HFFc6 (cell line): Measurements from ENCODE around the gene CREBBP. TPM values are rescaled to one million over a fixed set of nuclear protein-coding genes. Genes with fewer than 3 reads are reported as not detected.

ENCODE experiments used
- DNase-seq: peaks from one replicate; pipeline ENCODE4 v3.0.0-alpha.2; 2018
- H3K27ac Mint-ChIP-seq: 2 replicates; pipeline ENCODE4 v1.8.0; 2020; ENCODE audit warnings: mild to moderate bottlenecking, mixed read lengths
- H3K27me3 Mint-ChIP-seq: 2 replicates; pipeline ENCODE4 v1.8.0; 2021; ENCODE audit warnings: mild to moderate bottlenecking, moderate library complexity, mixed read lengths; ENCODE audit not compliant: insufficient read depth
- H3K36me3 Mint-ChIP-seq: 2 replicates; pipeline ENCODE4 v1.8.0; 2021; ENCODE audit warnings: low read depth, mixed read lengths
- H3K4me1 Mint-ChIP-seq: 2 replicates; pipeline ENCODE4 v1.8.0; 2020; ENCODE audit warnings: low read depth, mixed read lengths
- H3K4me3 Mint-ChIP-seq: 2 replicates; pipeline ENCODE4 v1.8.0; 2020; ENCODE audit warnings: mild to moderate bottlenecking, moderate library complexity, mixed read lengths
- H3K9me3 Mint-ChIP-seq: 2 replicates; pipeline ENCODE4 v1.8.0; 2020; ENCODE audit warnings: mild to moderate bottlenecking, mixed read lengths
- CTCF ChIP-seq: fragments of 200-600 bp; sonication (generic); IDR thresholded peaks from 2 replicates; pipeline ENCODE4 v1.5.0; 2021; ENCODE audit warnings: antibody characterized with exemption, mild to moderate bottlenecking
- total RNA-seq, 6 experiments: library from RNA; stranded (reverse); fragmentation: NEBNext Ultra II Directional; extraction: Animal tissue kit (Norgen Biotek cat#: 25700); gene quantifications; 2 replicates in 1 of 6; 3 replicates in 5 of 6; pipeline ENCODE4 v1.2.3, GENCODE V29; 2021

The CREBBP gene
- total RNA-seq, 6 experiments from 2014 or later = 40.2 to 51.4 (median 43.4) TPM

GRCh38 chr16:3873482-3874173 is 6.9 kb downstream of the CREBBP start:
- peak overlapping the region; percentile 72 for H3K27ac Mint-ChIP-seq
- peaks cover 21% of the 10 kb centered on the region for H3K36me3 Mint-ChIP-seq
- H3K4me3 Mint-ChIP-seq = peak overlapping the region; percentile 5; the same call in 1 of the 2 replicates
- H3K9me3 Mint-ChIP-seq = no peaks in the 10 kb centered on the region
- no peak for DNase-seq
- peaks cover 3% of the 10 kb centered on the region; the same call in 1 of the 2 replicates for H3K27me3 Mint-ChIP-seq
- peaks cover 100% of the 10 kb centered on the region for H3K4me1 Mint-ChIP-seq
- TF ChIP-seq CTCF = no peak

DNA sequence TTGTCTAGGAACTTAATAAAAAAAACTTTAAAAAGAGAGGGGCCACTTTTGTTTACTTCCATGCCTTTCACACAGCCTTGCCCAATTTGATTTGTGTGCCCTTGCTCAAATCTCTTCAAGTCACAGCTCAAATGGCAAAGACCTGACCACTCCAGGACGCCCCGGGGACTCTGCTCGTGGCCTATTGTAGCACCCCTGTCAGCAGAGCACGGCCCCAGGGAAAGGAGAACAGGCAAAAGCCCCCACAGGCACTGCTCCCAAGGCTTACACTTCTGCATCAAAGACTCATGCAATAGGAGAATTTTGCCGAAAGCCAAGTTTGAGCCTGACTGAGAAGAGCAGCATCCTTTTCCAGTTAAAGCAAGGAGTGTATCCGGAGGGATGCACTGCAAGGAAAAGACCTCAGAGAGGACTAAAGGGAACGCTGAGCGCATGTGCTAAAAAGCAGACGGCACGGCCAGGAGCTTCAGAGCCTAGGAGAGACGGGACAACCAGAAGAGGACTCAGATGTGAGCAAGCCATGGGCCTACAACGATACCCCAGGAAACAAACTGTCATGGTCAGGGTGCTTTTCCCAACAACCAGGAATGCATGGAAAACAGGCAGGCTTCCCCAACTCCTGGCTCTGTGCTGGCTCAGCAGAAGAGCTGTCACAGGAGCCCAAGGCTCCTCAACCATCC is 8.2 kb downstream of the CREBBP start:
- Mint-ChIP-seq H3K4me1 (peaks cover 98% of the 10 kb centered on the region), H3K27me3 (peaks cover 3% of the 10 kb centered on the region; the same call in 1 of the 2 replicates), H3K9me3 (no peaks in the 10 kb centered on the region), H3K36me3 (peaks cover 8% of the 10 kb centered on the region; the same call in 1 of the 2 replicates), H3K4me3 (peak overlapping the region; percentile 80), H3K27ac (peak overlapping the region; percentile 72)
- no peak for TF ChIP-seq CTCF
- peak; percentile 19 for DNase-seq

- TF ChIP-seq CTCF = no peak
- H3K36me3 Mint-ChIP-seq = peaks cover 4% of the 10 kb centered on the region; the same call in 1 of the 2 replicates
- H3K4me3 Mint-ChIP-seq = no peak overlapping the region
- 0 out of 2 replicates have a peak overlapping the region, but pooled peaks have one; percentile 51 for H3K27ac Mint-ChIP-seq
- no peaks in the 10 kb centered on the region for H3K9me3 Mint-ChIP-seq
- DNase-seq = no peak
- peaks cover 86% of the 10 kb centered on the region for H3K4me1 Mint-ChIP-seq
- H3K27me3 Mint-ChIP-seq = peaks cover 4% of the 10 kb centered on the region
Observed at GRCh38 chr16:3868967-3869366, 11.5 kb downstream of the CREBBP start.

DNA sequence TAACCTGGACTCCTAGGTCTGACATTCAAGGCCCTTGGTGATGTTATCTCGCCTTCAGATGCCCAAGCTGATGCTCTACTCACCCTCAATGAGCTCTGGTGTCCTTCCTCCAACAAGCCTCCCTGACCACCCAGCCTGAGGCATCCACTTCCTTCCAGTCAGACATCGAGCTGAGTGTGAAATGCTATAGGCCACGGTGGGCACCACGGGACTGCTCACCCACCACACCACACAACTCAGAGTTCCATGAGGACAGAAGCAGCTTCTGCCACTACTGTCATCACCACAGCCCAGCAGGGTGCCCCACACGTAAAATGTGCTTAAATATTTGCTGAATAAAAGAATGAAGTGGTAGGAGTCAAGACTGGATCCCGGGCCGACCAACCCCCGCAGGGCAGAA is 12.0 kb downstream of the CREBBP start:
- peaks cover 4% of the 10 kb centered on the region; the same call in 1 of the 2 replicates for H3K36me3 Mint-ChIP-seq
- TF ChIP-seq CTCF = no peak
- H3K4me1 Mint-ChIP-seq = peaks cover 85% of the 10 kb centered on the region
- peaks cover 6% of the 10 kb centered on the region for H3K27me3 Mint-ChIP-seq
- H3K4me3 Mint-ChIP-seq = no peak overlapping the region
- H3K9me3 Mint-ChIP-seq = no peaks in the 10 kb centered on the region
- peak overlapping the region; percentile 51; the same call in 1 of the 2 replicates for H3K27ac Mint-ChIP-seq
- no peak for DNase-seq

DNA sequence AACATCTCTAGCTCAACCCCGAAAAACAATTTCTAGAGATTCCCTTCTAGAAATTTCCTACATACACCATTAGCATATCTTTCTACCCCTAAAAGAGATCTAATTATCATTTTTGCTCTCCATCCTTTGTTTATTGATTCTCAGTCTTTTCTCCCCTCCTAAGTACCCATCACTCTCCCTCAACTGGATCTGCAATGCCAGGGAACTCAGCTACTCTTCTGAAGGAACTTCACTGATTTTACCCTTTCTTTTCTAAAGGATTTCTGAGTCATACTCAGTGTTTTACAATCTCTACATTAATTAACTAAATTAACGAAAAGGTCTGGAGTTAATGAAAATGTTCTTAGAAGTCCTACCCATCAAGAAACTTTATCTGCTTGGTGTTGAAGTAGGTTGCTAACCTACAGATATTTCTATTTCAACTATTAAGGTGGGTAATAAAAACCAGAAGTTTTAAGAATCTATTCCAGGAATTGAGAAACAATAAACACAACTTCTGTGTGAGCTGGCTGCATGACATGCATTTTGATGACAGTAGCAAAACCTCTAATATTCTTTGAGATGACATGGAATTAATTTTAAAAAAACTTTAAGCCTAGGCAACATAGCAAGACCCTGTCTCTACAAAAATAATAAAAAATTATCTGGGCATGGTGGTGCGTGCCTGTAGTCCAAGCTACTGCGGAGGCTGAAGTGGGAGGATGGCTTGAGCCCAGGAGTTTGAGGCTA is 13.6 kb downstream of the CREBBP start:
- Mint-ChIP-seq H3K27ac (peak overlapping the region; percentile 15), H3K9me3 (no peaks in the 10 kb centered on the region), H3K27me3 (peaks cover 3% of the 10 kb centered on the region), H3K36me3 (peaks cover 4% of the 10 kb centered on the region; the same call in 1 of the 2 replicates), H3K4me1 (peaks cover 83% of the 10 kb centered on the region), H3K4me3 (no peak overlapping the region)
- no peak for DNase-seq
- TF ChIP-seq CTCF = no peak
